Fibroblast of skin of right biceps (primary cell): ENCODE results near the gene DAB1.

Source experiments
- DNase-seq: peaks from one replicate; pipeline ENCODE4 v3.0.0-alpha.2; 2013

The DAB1 gene

GRCh38 chr1:57411262-57411661 lies 12.6 kb downstream of the DAB1 start:
- DNase-seq: peak; percentile 50

- no peak for DNase-seq
Measured at GRCh38 chr1:57410508-57410907, 13.4 kb downstream of the DAB1 start.

GRCh38 chr1:57407928-57408327 lies 15.9 kb downstream of the DAB1 start:
- DNase-seq: no peak

GRCh38 chr1:57406428-57406970 lies 17.4 kb downstream of the DAB1 start:
- no peak for DNase-seq

- peak; percentile 44 for DNase-seq
Measured at GRCh38 chr1:57404884-57405283, 19.0 kb downstream of the DAB1 start.

- DNase-seq: no peak
Measured at GRCh38 chr1:57403201-57403600, 20.7 kb downstream of the DAB1 start.

GRCh38 chr1:57401671-57402070 lies 22.2 kb downstream of the DAB1 start:
- no peak for DNase-seq

GRCh38 chr1:57400048-57400447 lies 23.8 kb downstream of the DAB1 start:
- no peak for DNase-seq

GRCh38 chr1:57393058-57393584 lies 30.7 kb downstream of the DAB1 start:
- DNase-seq: peak; percentile 13

GRCh38 chr1:57385336-57385735 lies 38.5 kb downstream of the DAB1 start:
- DNase-seq: no peak

- no peak for DNase-seq
Measured at GRCh38 chr1:57384901-57385300, 39.0 kb downstream of the DAB1 start.

- no peak for DNase-seq
Measured at GRCh38 chr1:57384284-57384683, 39.6 kb downstream of the DAB1 start.

GRCh38 chr1:57381871-57382270 lies 42.0 kb downstream of the DAB1 start:
- DNase-seq: no peak

GRCh38 chr1:57381426-57381825 lies 42.4 kb downstream of the DAB1 start:
- no peak for DNase-seq

GRCh38 chr1:57380923-57381322 lies 42.9 kb downstream of the DAB1 start:
- no peak for DNase-seq

GRCh38 chr1:57378534-57378933 lies 45.3 kb downstream of the DAB1 start:
- no peak for DNase-seq

- DNase-seq: no peak
Measured at GRCh38 chr1:57377339-57378139, 46.3 kb downstream of the DAB1 start.

- no peak for DNase-seq
Measured at GRCh38 chr1:57376041-57376440, 47.8 kb downstream of the DAB1 start.

GRCh38 chr1:57369889-57370288 lies 54.0 kb downstream of the DAB1 start:
- DNase-seq: no peak

- DNase-seq: no peak
Measured at GRCh38 chr1:57367945-57368344, 55.9 kb downstream of the DAB1 start.

GRCh38 chr1:57363643-57364042 lies 60.2 kb downstream of the DAB1 start:
- DNase-seq: no peak

GRCh38 chr1:57363165-57363564 lies 60.7 kb downstream of the DAB1 start:
- DNase-seq: no peak

- no peak for DNase-seq
Measured at GRCh38 chr1:57362480-57362879, 61.4 kb downstream of the DAB1 start.

- DNase-seq: no peak
Measured at GRCh38 chr1:57361516-57361915, 62.3 kb downstream of the DAB1 start.
